Natural killer cell (primary cell): ENCODE data around the gene ADPRH. TPM values are rescaled to one million over a fixed set of nuclear protein-coding genes. Genes with fewer than 3 reads are reported as not detected.

ENCODE experiments used
- ATAC-seq, 3 donors: fragments of 150-1000 bp in 2 of 3; fragments of 200-7000 bp in 1 of 3; cut with Tn5 transposase; 1 replicate in 1 of 3; 2 replicates in 2 of 3; pipeline ENCODE4 v1.10.0; 2021; ENCODE audit warnings: mild to moderate bottlenecking in 2 of 3, moderate library complexity in 2 of 3
- DNase-seq, 2 donors: peaks; one replicate each; pipeline versions ENCODE4 v3.0.0 to v3.0.0-alpha.2; 2013 to 2021; ENCODE audit warnings: mixed read lengths in 1 of 2
- H3K27ac ChIP-seq: one replicate; pipeline ENCODE4 v1.5.1; 2013; ENCODE audit warnings: mild to moderate bottlenecking, low read length
- H3K27me3 ChIP-seq: one replicate; pipeline ENCODE4 v1.6.1; 2013; ENCODE audit warnings: low read length; ENCODE audit not compliant: control insufficient read depth, insufficient read depth
- H3K36me3 ChIP-seq: one replicate; pipeline ENCODE4 v1.6.1; 2013; ENCODE audit warnings: low read length; ENCODE audit not compliant: control insufficient read depth, insufficient read depth
- H3K4me1 ChIP-seq: one replicate; pipeline ENCODE4 v1.6.1; 2013; ENCODE audit warnings: low read length; ENCODE audit not compliant: control insufficient read depth, insufficient read depth
- H3K4me3 ChIP-seq: one replicate; pipeline ENCODE4 v1.5.1; 2013; ENCODE audit warnings: low read length
- H3K9me3 ChIP-seq: one replicate; pipeline ENCODE4 v1.6.1; 2013; ENCODE audit warnings: low read length; ENCODE audit not compliant: control insufficient read depth, insufficient read depth
- H3K27ac Mint-ChIP-seq, 2 donors: one replicate each; pipeline ENCODE4 v1.8.0; 2022; ENCODE audit warnings: mild to moderate bottlenecking in 2 of 2, mixed read lengths in 2 of 2, moderate library complexity in 1 of 2
- H3K27me3 Mint-ChIP-seq, 2 donors: one replicate each; pipeline ENCODE4 v1.8.0; 2022; ENCODE audit warnings: low read depth in 2 of 2, mixed read lengths in 2 of 2
- H3K36me3 Mint-ChIP-seq: one replicate; pipeline ENCODE4 v1.8.0; 2022; ENCODE audit warnings: mixed read lengths
- H3K4me1 Mint-ChIP-seq, 2 donors: one replicate each; pipeline ENCODE4 v1.8.0; 2022; ENCODE audit warnings: mixed read lengths in 2 of 2
- H3K4me3 Mint-ChIP-seq: one replicate; pipeline ENCODE4 v1.8.0; 2022; ENCODE audit warnings: mild to moderate bottlenecking, moderate library complexity, mixed read lengths
- H3K9me3 Mint-ChIP-seq, 2 donors: one replicate each; pipeline ENCODE4 v1.8.0; 2022; ENCODE audit warnings: mixed read lengths in 2 of 2
- WGBS: methylation state at CpG from one replicate; pipeline ENCODE4 v1.1.7; 2013; ENCODE audit warnings: missing lambda C conversion rate; ENCODE audit not compliant: insufficient coverage; 5-methylcytosine and 5-hydroxymethylcytosine counted together
- intact Hi-C: fragments of 100-400 bp; cut with micrococcal nuclease; formaldehyde crosslinking; loops from one replicate; pipeline ENCODE4 v1.14.2; 2022
- total RNA-seq, 4 donors: library from RNA; stranded (reverse); fragments of 120-200 nt in 1 of 4; gene quantifications; one replicate each; pipeline versions ENCODE4 v1.2.3 to v1.2.4, GENCODE V29; 2013 to 2022
- TF ChIP-seq, protein P1 (sequence below): fragments of 200-600 bp; IDR thresholded peaks from one replicate; pipeline ENCODE4 v1.8.0; 2022; ENCODE audit warnings: antibody characterized with exemption

The ADPRH gene
- total RNA-seq, 3 donors from 2014 or later (not counting 1 experiment from before 2014, with no cell fraction given): 3.8 to 6.2 (median 4.5) TPM

GRCh38 chr3:119541547-119541946 lies 37.7 kb upstream of the ADPRH start:
- H3K27ac Mint-ChIP-seq: no peak overlapping the region
- intact Hi-C loops: no loop called here
- Histone ChIP-seq H3K4me3 (no peak overlapping the region), H3K36me3 (no peaks in the 10 kb centered on the region), H3K9me3 (no peaks in the 10 kb centered on the region), H3K27ac (no peak overlapping the region), H3K4me1 (no peaks in the 10 kb centered on the region), H3K27me3 (no peaks in the 10 kb centered on the region)
- no peak for DNase-seq
- no peaks in the 10 kb centered on the region for H3K27me3 Mint-ChIP-seq
- no peaks in the 10 kb centered on the region for H3K9me3 Mint-ChIP-seq
- TF ChIP-seq, protein P1, sequence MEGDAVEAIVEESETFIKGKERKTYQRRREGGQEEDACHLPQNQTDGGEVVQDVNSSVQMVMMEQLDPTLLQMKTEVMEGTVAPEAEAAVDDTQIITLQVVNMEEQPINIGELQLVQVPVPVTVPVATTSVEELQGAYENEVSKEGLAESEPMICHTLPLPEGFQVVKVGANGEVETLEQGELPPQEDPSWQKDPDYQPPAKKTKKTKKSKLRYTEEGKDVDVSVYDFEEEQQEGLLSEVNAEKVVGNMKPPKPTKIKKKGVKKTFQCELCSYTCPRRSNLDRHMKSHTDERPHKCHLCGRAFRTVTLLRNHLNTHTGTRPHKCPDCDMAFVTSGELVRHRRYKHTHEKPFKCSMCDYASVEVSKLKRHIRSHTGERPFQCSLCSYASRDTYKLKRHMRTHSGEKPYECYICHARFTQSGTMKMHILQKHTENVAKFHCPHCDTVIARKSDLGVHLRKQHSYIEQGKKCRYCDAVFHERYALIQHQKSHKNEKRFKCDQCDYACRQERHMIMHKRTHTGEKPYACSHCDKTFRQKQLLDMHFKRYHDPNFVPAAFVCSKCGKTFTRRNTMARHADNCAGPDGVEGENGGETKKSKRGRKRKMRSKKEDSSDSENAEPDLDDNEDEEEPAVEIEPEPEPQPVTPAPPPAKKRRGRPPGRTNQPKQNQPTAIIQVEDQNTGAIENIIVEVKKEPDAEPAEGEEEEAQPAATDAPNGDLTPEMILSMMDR: no peak
- no peaks in the 10 kb centered on the region for H3K36me3 Mint-ChIP-seq
- H3K4me1 Mint-ChIP-seq: no peaks in the 10 kb centered on the region
- 70% methylated on average over 3 of the region's 3 CpGs for WGBS
- no peak for ATAC-seq
- no peak overlapping the region for H3K4me3 Mint-ChIP-seq

DNA sequence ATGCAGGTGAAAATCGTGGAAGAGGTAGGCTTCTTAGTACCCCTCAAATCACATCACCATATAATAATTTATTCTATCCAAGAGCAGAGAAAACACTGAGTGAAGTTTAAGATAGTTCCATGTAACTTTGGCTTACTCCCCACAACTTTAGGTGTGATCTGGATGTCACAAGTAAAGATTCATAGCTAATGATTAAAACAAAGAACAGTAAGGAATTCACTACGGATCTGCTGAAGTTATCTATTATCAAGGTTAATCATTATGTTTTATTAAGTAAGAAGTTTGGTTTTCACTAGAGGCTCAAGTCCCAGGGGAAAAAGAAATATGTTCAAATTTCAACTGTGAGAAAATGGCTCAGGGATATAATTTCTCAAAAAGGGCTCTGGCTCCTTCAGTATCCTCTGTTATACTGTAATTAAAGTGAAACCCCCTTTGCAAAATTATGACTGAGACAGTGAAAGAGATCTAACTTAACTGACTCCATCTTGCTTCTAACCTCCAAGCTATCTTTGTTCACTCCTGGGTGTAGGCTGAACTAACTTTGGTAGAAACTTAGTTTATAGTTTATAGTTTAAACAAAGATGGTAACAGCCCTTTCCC lies 37.0 kb upstream of the ADPRH start:
- Mint-ChIP-seq H3K4me1 (no peaks in the 10 kb centered on the region), H3K9me3 (no peaks in the 10 kb centered on the region), H3K36me3 (no peaks in the 10 kb centered on the region), H3K4me3 (no peak overlapping the region), H3K27me3 (no peaks in the 10 kb centered on the region), H3K27ac (no peak overlapping the region)
- no peak for ATAC-seq
- intact Hi-C loops: no loop called here
- no peak overlapping the region for H3K4me3 ChIP-seq
- no CpG with 5 or more reads among the region's 2 CpGs for WGBS
- H3K9me3 ChIP-seq: no peaks in the 10 kb centered on the region
- no peak overlapping the region for H3K27ac ChIP-seq
- H3K36me3 ChIP-seq: no peaks in the 10 kb centered on the region
- TF ChIP-seq, protein P1: no peak
- DNase-seq: no peak
- no peaks in the 10 kb centered on the region for H3K4me1 ChIP-seq
- H3K27me3 ChIP-seq: no peaks in the 10 kb centered on the region

DNA sequence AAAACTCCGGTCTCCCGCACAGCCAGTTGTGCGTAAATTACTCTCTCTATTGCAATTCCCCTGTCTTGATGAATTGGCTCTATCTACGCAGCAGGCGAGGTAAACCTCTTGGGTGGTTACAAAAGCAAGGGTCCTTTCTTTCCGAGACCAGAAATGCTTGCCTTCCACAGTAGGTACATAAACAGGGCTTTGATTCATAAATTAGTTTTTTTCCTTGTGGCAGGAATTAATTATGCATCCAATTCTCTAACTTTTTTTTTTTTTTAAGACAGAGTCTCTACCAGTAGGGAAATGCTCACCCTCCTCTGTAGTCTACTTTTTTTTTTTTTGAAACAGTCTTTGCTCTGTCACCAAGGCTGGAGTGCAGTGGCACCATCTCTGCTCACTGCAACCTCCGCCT lies 36.1 kb upstream of the ADPRH start:
- H3K9me3 Mint-ChIP-seq: no peaks in the 10 kb centered on the region
- Histone ChIP-seq H3K36me3 (no peaks in the 10 kb centered on the region), H3K27ac (no peak overlapping the region), H3K4me3 (no peak overlapping the region), H3K9me3 (no peaks in the 10 kb centered on the region), H3K4me1 (no peaks in the 10 kb centered on the region), H3K27me3 (no peaks in the 10 kb centered on the region)
- DNase-seq (no peak), ATAC-seq (no peak)
- H3K36me3 Mint-ChIP-seq: no peaks in the 10 kb centered on the region
- TF ChIP-seq, protein P1: no peak
- intact Hi-C loops: no loop called here
- H3K27me3 Mint-ChIP-seq: peaks cover 0 to 3% of the 10 kb centered on the region in 2 donors
- no peaks in the 10 kb centered on the region for H3K4me1 Mint-ChIP-seq
- no peak overlapping the region for H3K27ac Mint-ChIP-seq
- WGBS: 98% methylated on average over 7 of the region's 7 CpGs
- no peak overlapping the region for H3K4me3 Mint-ChIP-seq

DNA sequence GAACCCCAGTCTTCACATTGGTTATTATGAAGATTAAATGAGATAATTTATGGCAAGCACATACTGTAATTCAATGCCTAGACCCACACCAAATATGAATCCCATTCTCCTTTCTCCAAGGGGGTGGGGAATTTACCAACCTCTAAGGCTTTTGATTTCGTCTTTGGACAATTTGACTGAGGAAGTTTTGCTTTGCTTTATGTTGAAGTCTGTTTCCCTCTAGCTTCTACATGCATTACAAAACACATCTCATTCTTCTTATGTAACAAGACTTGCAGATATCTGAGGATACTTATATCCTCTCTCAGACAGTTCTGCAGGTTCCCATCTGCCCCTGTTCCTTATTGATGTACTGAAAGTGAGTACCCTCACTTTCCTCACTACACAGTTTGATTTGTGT lies 32.1 kb upstream of the ADPRH start:
- Mint-ChIP-seq H3K27me3 (peaks cover 0 to 3% of the 10 kb centered on the region in 2 donors), H3K36me3 (no peaks in the 10 kb centered on the region), H3K4me1 (no peaks in the 10 kb centered on the region), H3K27ac (no peak overlapping the region), H3K4me3 (no peak overlapping the region), H3K9me3 (no peaks in the 10 kb centered on the region)
- Histone ChIP-seq H3K27ac (no peak overlapping the region), H3K36me3 (no peaks in the 10 kb centered on the region), H3K4me1 (no peaks in the 10 kb centered on the region), H3K9me3 (no peaks in the 10 kb centered on the region), H3K27me3 (no peaks in the 10 kb centered on the region), H3K4me3 (no peak overlapping the region)
- no peak for ATAC-seq
- WGBS: no CpG with 5 or more reads among the region's 1 CpG
- DNase-seq: no peak
- TF ChIP-seq, protein P1: no peak
- intact Hi-C loops: no loop called here
